ENCODE measurements around the gene DRD1. TPM values are rescaled to one million over a fixed set of nuclear protein-coding genes. Genes with fewer than 3 reads are reported as not detected.

DRD1 gene
- total RNA-seq: under 1 TPM in 2 of 4 donors, not detected in 2; 0.06 to 0.19 TPM

DNA sequence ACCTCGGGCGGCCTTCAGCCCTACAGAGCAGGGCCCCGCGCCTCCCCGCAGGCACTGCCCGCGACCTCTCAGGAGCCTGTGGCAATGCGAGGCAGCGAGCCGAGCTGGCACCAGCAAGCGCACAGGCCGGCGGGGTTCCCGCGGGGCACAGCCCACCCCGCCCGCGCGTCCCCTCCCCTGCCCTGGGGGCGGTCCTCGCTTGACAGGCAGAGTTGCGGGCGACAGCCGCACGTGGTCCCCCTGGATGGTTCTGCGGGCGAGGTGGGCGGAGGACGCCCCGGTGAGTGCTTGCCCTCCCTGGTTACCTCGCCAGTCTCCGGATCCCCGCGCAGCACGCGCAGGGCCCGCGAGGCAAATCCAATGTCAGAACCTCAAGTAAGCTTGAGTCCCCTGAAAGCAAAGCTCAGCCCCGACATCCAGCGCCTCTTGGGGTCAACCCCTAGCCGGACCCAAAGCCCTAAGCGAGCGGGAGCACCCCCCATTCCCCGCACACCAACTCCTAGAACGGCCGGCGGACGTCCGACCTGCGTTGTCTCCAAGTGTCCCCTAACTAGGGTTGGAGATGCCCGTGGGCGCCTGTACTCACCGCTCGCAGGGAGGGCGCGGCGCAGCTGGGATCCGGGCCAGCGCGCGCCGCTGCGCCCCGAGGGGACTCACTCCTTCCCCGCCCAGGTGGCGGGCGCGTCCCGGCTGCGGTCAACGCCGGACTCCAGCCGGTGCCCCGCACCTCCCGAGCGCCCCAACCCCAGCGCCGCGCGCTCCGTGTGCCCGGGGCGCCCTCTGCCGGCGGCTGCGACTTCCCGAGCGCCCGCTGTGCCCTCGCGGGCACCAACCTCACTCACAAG lies at the start of gene DRD1:
TSS of gene DRD1 (minus strand) at position 123 of the 845 bp plus-strand sequence. CDS start 1,083 bp downstream, outside the sequence.
- TF ChIP-seq POLR2A (IDR thresholded peaks at IDR 0.05): no peak
- peak; percentile 61 to 83 (median 70) for TF ChIP-seq CTCF (IDR thresholded peaks at IDR 0.05)
- Histone ChIP-seq H3K4me3 (peak within 1 kb of the TSS; percentile 13 to 65 (median 37)), H3K27ac (peak within 1 kb of the TSS in 1 of 4 donors; percentile 50), H3K9me3 (no peaks in the 10 kb centered on the region), H3K36me3 (no peaks in the 10 kb centered on the region), H3K27me3 (peaks cover 4 to 78% (median 8%) of the 10 kb centered on the region in 4 donors), H3K4me1 (peaks cover 8 to 22% (median 12%) of the 10 kb centered on the region in 3 donors)
- no peak for DNase-seq
- intact Hi-C loops (cut with DNase I): loop anchor here (5.0 kb wide), 1 partner anchor 492 kb away; no protein-coding TSS in a partner anchor
- 0% methylated on average over 1 of the region's 91 CpGs; no CpG with 5 or more reads in 1 of the 2 donors for WGBS, 2 donors

DNA sequence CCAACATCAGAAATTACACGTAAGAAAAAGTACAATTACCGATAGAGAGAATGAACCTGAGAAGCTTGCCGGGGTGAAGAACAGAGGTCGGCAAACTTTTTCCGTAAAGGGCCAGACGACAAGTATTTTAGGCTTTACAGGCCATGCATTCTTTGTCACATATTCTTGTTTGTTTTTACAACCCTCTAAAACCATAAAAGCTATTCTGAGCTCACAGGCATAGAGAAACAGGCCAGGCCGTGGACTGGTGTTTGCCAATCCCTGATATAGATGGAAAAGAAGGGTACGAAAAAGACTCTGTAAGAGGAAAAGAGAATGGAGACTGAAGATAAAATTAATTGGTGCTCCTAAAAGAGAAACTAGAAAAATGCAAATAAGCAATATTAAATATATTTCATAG lies 49.7 kb upstream of the DRD1 start:
- intact Hi-C loops (cut with DNase I): no loop called here

DNA sequence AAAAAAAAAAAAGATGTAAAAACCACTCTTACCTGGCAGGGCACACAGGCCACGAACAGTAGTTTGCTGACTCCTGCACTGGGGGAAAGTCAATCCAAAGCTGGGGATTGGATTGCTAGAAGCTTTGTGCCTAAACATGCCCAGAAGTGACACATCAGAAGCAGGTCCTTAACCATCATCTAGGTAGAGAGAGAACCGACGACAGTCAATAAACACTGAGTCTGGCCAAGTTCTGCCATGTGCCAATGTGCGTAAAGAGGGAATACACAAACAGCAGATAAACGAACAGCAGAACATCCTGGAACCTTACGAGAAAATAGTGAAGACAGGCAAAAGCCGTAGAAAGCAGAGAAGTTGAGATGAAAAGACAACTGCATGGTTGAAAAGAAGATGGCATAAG lies 49.3 kb upstream of the DRD1 start:
- TF ChIP-seq CTCF (IDR thresholded peaks at IDR 0.05) (no peak), POLR2A (IDR thresholded peaks at IDR 0.05) (no peak)
- H3K9me3 ChIP-seq: no peaks in the 10 kb centered on the region
- no peak overlapping the region for H3K4me3 ChIP-seq
- H3K36me3 ChIP-seq: peaks cover 0 to 81% (median 10%) of the 10 kb centered on the region in 3 donors
- 56 to 59% methylated on average over 7 of the region's 7 CpGs for WGBS, 2 donors
- no peak for DNase-seq
- no peak overlapping the region for H3K27ac ChIP-seq
- no peaks in the 10 kb centered on the region for H3K27me3 ChIP-seq
- peaks cover 0 to 23% (median 0%) of the 10 kb centered on the region in 3 donors for H3K4me1 ChIP-seq
- intact Hi-C loops (cut with DNase I): no loop called here

More for the DNA sequence above, 49.7 kb upstream of the DRD1 start:
- peaks cover 0 to 23% (median 0%) of the 10 kb centered on the region in 3 donors for H3K4me1 ChIP-seq
- no peaks in the 10 kb centered on the region for H3K27me3 ChIP-seq
- peaks cover 0 to 80% (median 10%) of the 10 kb centered on the region in 3 donors for H3K36me3 ChIP-seq
- WGBS, 2 donors: 87 to 88% methylated on average over 8 of the region's 8 CpGs
- H3K4me3 ChIP-seq: no peak overlapping the region
- no peak for TF ChIP-seq CTCF (IDR thresholded peaks at IDR 0.05)
- no peak for TF ChIP-seq POLR2A (IDR thresholded peaks at IDR 0.05)
- H3K27ac ChIP-seq: peak overlapping the region in 1 of 4 donors; percentile 40
- H3K9me3 ChIP-seq: no peaks in the 10 kb centered on the region
- DNase-seq: no peak

- Histone ChIP-seq H3K4me3 (no peak overlapping the region), H3K9me3 (no peaks in the 10 kb centered on the region), H3K36me3 (peaks cover 0 to 84% (median 10%) of the 10 kb centered on the region in 3 donors), H3K4me1 (peaks cover 0 to 23% (median 0%) of the 10 kb centered on the region in 3 donors), H3K27me3 (no peaks in the 10 kb centered on the region), H3K27ac (no peak overlapping the region)
- WGBS, 2 donors: 66 to 86% methylated on average over 5 to 6 of the region's 6 CpGs
- intact Hi-C loops (cut with DNase I): no loop called here
- no peak for DNase-seq
- TF ChIP-seq POLR2A (IDR thresholded peaks at IDR 0.05) (no peak), CTCF (IDR thresholded peaks at IDR 0.05) (no peak)
Observed at GRCh38 chr5:175491223-175491622, 47.2 kb upstream of the DRD1 start.
